Activated CD8-positive, alpha-beta T cell treated with anti-CD3 and anti-CD28 coated beads for 36 hours (primary cell): ENCODE data around the gene MYL12B. TPM values are rescaled to one million over a fixed set of nuclear protein-coding genes. Genes with fewer than 3 reads are reported as not detected.

ENCODE experiments used
- ATAC-seq: fragments of 200-7000 bp; cut with Tn5 transposase; one replicate; pipeline ENCODE4 v1.10.0; 2021; ENCODE audit warnings: mild to moderate bottlenecking, moderate library complexity
- CTCF ChIA-PET: fragments of 350-600 bp; sonication (Branson Sonifier 250); formaldehyde crosslinking; loops from one replicate; lab custom pipeline; 2021; ENCODE audit warnings: antibody characterized with exemption; lab: Charles Lee
- POLR2A ChIA-PET: fragments of 350-600 bp; sonication (Branson Sonifier 250); formaldehyde crosslinking; loops from one replicate; lab custom pipeline; 2021; ENCODE audit warnings: antibody characterized with exemption; lab: Charles Lee
- DNase-seq: peaks from one replicate; pipeline ENCODE4 v3.0.0-alpha.2; 2020
- H3K27ac Mint-ChIP-seq: one replicate; pipeline ENCODE4 v1.8.0; 2021; ENCODE audit warnings: mild to moderate bottlenecking, mixed read lengths
- H3K27me3 Mint-ChIP-seq: one replicate; pipeline ENCODE4 v1.8.0; 2021; ENCODE audit warnings: mixed read lengths
- H3K36me3 Mint-ChIP-seq: one replicate; pipeline ENCODE4 v1.8.0; 2021; ENCODE audit warnings: low read depth, mixed read lengths
- H3K4me1 Mint-ChIP-seq: one replicate; pipeline ENCODE4 v1.8.0; 2021; ENCODE audit warnings: low read depth, mixed read lengths
- H3K4me3 Mint-ChIP-seq: one replicate; pipeline ENCODE4 v1.8.0; 2021; ENCODE audit warnings: mild to moderate bottlenecking, moderate library complexity, mixed read lengths
- H3K9me3 Mint-ChIP-seq: one replicate; pipeline ENCODE4 v1.8.0; 2021; ENCODE audit warnings: mixed read lengths
- intact Hi-C: fragments of 100-400 bp; cut with micrococcal nuclease; formaldehyde crosslinking; loops from one replicate; pipeline ENCODE4 v1.10.0; 2022
- total RNA-seq, 2 experiments: library from RNA; stranded (reverse); gene quantifications; one replicate each; pipeline ENCODE4 v1.2.3, GENCODE V29; 2021
- TF ChIP-seq, protein P1 (sequence below): fragments of 200-600 bp; IDR thresholded peaks from one replicate; pipeline ENCODE4 v1.8.0; 2022; ENCODE audit warnings: antibody characterized with exemption, mild to moderate bottlenecking

MYL12B gene
- total RNA-seq, 2 experiments from 2014 or later, result 243 to 264 TPM

DNA sequence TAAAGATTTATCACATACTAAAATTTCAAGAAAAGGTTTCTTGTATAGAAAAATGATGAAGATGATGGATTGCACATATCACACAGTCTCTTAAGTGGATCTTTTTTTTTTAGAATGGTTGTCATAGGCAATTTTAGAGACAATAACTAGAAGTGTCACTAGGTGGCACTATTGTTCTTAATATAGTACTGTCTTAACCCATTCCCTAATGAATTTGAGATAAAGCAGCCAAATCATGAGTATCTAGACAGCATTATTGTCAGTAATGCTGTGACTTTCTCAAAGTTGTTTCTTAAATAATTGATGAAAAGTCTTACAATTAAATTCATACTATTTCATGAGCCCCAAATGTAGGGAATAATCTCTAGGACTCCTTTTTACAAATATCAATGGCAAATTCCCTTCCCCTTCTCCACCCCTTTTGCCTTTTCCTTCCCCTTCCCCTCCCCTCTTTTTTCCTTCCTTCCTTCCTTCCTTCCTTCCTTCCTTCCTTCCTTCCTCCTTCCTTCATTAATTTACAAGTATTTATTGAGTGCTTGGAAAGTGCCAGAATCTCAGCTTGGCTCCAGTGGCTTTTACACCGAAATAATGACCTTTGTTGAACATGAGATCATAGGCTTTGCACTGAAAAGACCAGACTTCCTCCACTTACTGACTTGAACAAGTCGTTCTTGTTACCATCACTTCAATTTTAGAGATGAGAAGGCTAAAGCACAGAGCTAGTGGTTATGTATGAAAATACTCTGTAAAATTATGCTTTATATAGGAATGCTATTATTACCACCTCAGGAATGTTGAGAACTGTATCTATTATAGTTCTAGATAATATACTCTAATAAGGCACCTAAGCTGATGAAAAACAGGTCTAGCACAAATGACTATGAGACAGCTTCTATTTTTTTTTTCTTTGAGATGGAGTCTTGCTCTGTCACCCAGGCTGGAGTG lies 19.8 kb downstream of the MYL12B start:
- Mint-ChIP-seq H3K27me3 (no peaks in the 10 kb centered on the region), H3K4me3 (no peak overlapping the region), H3K36me3 (peaks cover 7% of the 10 kb centered on the region), H3K9me3 (no peaks in the 10 kb centered on the region), H3K27ac (no peak overlapping the region), H3K4me1 (peaks cover 9% of the 10 kb centered on the region)
- peak; percentile 88 for ATAC-seq
- no peak for DNase-seq
- intact Hi-C loops, result loop anchor here (2.0 to 5.0 kb wide), 3 partner anchors 171 to 385 kb away; partner anchors contain the start of gene TGIF1
- TF ChIP-seq, protein P1, sequence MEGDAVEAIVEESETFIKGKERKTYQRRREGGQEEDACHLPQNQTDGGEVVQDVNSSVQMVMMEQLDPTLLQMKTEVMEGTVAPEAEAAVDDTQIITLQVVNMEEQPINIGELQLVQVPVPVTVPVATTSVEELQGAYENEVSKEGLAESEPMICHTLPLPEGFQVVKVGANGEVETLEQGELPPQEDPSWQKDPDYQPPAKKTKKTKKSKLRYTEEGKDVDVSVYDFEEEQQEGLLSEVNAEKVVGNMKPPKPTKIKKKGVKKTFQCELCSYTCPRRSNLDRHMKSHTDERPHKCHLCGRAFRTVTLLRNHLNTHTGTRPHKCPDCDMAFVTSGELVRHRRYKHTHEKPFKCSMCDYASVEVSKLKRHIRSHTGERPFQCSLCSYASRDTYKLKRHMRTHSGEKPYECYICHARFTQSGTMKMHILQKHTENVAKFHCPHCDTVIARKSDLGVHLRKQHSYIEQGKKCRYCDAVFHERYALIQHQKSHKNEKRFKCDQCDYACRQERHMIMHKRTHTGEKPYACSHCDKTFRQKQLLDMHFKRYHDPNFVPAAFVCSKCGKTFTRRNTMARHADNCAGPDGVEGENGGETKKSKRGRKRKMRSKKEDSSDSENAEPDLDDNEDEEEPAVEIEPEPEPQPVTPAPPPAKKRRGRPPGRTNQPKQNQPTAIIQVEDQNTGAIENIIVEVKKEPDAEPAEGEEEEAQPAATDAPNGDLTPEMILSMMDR, result peak; percentile 76
- CTCF ChIA-PET, result interaction anchor here (0.6 to 11.1 kb wide), 25 partner anchors 15 to 490 kb away, joined by 3 to 203 read pairs (median 4); no protein-coding TSS in a partner anchor
- POLR2A ChIA-PET, result interaction anchor here (0.6 kb wide), 2 partner anchors 21 to 633 kb away, joined by 3 to 4 read pairs; no protein-coding TSS in a partner anchor

DNA sequence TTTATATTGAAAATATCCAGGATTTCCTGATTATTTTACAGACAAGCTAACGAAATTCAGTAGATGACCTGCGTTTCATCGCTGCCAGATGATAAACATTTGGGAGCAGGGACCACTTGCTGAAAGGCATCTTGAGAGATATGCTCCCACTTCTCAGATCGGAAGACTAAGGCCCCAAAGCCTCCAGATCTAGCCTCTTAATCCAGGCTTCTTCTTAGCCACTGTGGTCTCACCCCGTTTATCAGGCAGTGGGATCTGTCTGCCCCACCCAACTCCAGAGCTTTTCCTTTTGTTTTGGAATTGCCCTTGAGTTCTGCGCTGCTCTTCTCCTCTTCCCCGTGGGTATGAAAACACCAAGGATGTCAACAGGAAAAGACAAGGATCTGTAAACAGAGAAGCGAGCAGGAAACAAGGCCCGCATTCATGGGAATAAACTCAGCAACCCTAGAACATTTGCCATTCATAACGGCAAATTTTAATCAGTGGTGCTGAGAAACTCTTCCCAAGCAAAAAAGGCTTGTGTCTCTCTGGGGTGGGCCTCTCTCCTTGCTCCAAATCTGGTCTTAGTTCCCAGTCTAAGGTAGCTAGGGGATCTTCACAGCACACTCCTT lies 21.4 kb downstream of the MYL12B start:
- ChIA-PET CTCF (interaction anchor here (0.8 to 11.1 kb wide), 10 partner anchors 13 to 389 kb away, joined by 3 to 203 read pairs (median 6); no protein-coding TSS in a partner anchor), POLR2A (no interaction called here)
- Mint-ChIP-seq H3K27ac (no peak overlapping the region), H3K4me3 (no peak overlapping the region), H3K36me3 (no peaks in the 10 kb centered on the region), H3K27me3 (no peaks in the 10 kb centered on the region), H3K9me3 (peaks cover 3% of the 10 kb centered on the region), H3K4me1 (peaks cover 2% of the 10 kb centered on the region)
- ATAC-seq (no peak), DNase-seq (no peak)
- intact Hi-C loops, result loop anchor here (5.0 kb wide), 2 partner anchors 169 to 304 kb away; partner anchors contain the start of gene TGIF1
- TF ChIP-seq, protein P1, result no peak

DNA sequence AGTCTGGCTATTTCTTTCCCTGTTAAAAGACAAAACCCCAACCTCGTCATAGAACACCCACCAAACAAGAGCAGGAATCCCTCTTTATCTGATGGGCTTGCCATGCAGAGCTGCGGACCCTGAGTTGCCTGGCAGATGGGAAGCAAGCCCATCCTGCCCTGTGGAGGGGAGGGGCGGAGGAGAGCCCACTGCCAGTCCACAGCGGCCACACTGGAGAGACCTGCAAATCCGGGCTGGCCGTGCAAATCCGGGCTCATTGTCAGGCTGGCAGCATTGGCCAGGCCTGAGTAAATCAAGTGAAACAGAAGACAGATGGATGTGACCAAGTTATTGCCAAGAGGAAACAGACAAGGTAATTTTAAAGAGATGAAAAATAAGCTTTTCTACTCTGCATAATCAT lies 22.0 kb downstream of the MYL12B start:
- ChIA-PET POLR2A (interaction anchor here (1.0 kb wide), 1 partner anchor 13 kb away, joined by 3 read pairs; no protein-coding TSS in a partner anchor), CTCF (interaction anchor here (1.2 to 11.1 kb wide), 5 partner anchors 12 to 382 kb away, joined by 3 to 203 read pairs (median 24); no protein-coding TSS in a partner anchor)
- DNase-seq (no peak), ATAC-seq (no peak)
- Mint-ChIP-seq H3K27me3 (no peaks in the 10 kb centered on the region), H3K36me3 (no peaks in the 10 kb centered on the region), H3K9me3 (peaks cover 3% of the 10 kb centered on the region), H3K27ac (no peak overlapping the region), H3K4me3 (no peak overlapping the region), H3K4me1 (peaks cover 2% of the 10 kb centered on the region)
- TF ChIP-seq, protein P1, result no peak
- intact Hi-C loops, result loop anchor here (5.0 kb wide), 2 partner anchors 168 to 303 kb away; partner anchors contain the start of gene TGIF1

DNA sequence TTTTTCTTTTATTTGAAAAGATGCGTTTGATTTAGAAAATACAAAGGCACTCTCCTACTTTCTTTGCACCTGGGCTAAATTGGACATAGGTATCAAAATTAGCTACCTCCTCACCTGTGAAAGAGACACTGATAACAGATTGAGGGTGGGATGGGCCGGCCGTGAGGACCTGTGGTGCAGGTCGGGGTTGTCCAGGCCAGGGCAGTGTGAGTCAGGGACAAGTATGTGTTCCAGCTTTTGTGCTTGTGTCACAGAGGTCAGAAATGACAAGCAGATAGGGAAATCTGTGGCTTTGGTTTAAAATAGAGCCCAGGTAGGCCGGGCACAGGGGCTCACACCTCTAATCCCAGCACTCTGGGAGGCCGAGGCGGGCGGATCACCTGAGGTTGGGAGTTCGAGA lies 22.6 kb downstream of the MYL12B start:
- TF ChIP-seq, protein P1, result no peak
- POLR2A ChIA-PET, result interaction anchor here (1.0 kb wide), 1 partner anchor 13 kb away, joined by 3 read pairs; no protein-coding TSS in a partner anchor
- H3K36me3 Mint-ChIP-seq, result no peaks in the 10 kb centered on the region
- intact Hi-C loops, result loop anchor here (5.0 kb wide), 2 partner anchors 168 to 303 kb away; partner anchors contain the start of gene TGIF1
- peaks cover 3% of the 10 kb centered on the region for H3K9me3 Mint-ChIP-seq
- CTCF ChIA-PET, result interaction anchor here (1.2 to 11.1 kb wide), 3 partner anchors 12 to 382 kb away, joined by 3 to 203 read pairs (median 46); no protein-coding TSS in a partner anchor
- no peak overlapping the region for H3K4me3 Mint-ChIP-seq
- no peak for DNase-seq
- no peak overlapping the region for H3K27ac Mint-ChIP-seq
- H3K4me1 Mint-ChIP-seq, result peaks cover 2% of the 10 kb centered on the region
- no peaks in the 10 kb centered on the region for H3K27me3 Mint-ChIP-seq
- ATAC-seq, result no peak
